Smooth muscle cell (in vitro differentiated cells): Measurements from ENCODE around the gene PCDHGA7. TPM values are rescaled to one million over a fixed set of nuclear protein-coding genes. Genes with fewer than 3 reads are reported as not detected.
"Not testable (repeated sequence)": the region's sequence is repeated elsewhere in the genome, so short reads cannot be mapped to it uniquely, and the experiment has no call there.

Experiments
- DNase-seq: peaks from one replicate; lab custom pipeline; 2025; ENCODE audit not compliant: unreplicated experiment; lab: John Stamatoyannopoulos, UW
- H2AFZ ChIP-seq: fragments of 200-600 bp; sonication (generic); 2 replicates; pipeline ENCODE4 v1.6.0; 2016; ENCODE audit warnings: antibody characterized with exemption, low read depth, mild to moderate bottlenecking
- H3F3A ChIP-seq: fragments of 200-600 bp; sonication (generic); 2 replicates; pipeline ENCODE4 v1.6.0; 2017; ENCODE audit warnings: antibody characterized with exemption, low read depth
- H3K27ac ChIP-seq: fragments of 200-600 bp; sonication (generic); 2 replicates; pipeline ENCODE4 v1.5.1; 2016; ENCODE audit warnings: low read depth, mild to moderate bottlenecking
- H3K27me3 ChIP-seq: fragments of 200-600 bp; sonication (generic); 2 replicates; pipeline ENCODE4 v1.6.1; 2016; ENCODE audit warnings: low read depth, mild to moderate bottlenecking
- H3K36me3 ChIP-seq: fragments of 200-600 bp; sonication (generic); 2 replicates; pipeline ENCODE4 v1.5.1; 2016; ENCODE audit warnings: low read depth
- H3K4me1 ChIP-seq: fragments of 200-600 bp; sonication (generic); 2 replicates; pipeline ENCODE4 v1.5.1; 2016; ENCODE audit warnings: low read depth
- H3K4me2 ChIP-seq: fragments of 200-600 bp; sonication (generic); 2 replicates; pipeline ENCODE4 v1.6.0; 2016; ENCODE audit warnings: mild to moderate bottlenecking
- H3K4me3 ChIP-seq: fragments of 200-600 bp; sonication (generic); 2 replicates; pipeline ENCODE4 v1.5.1; 2016; ENCODE audit warnings: mild to moderate bottlenecking
- H3K79me2 ChIP-seq: fragments of 200-600 bp; sonication (generic); 2 replicates; pipeline ENCODE4 v1.6.0; 2016; ENCODE audit warnings: low read depth, mild to moderate bottlenecking
- H3K9ac ChIP-seq: fragments of 200-600 bp; sonication (generic); 2 replicates; pipeline ENCODE4 v1.6.0; 2016; ENCODE audit warnings: low read depth
- H3K9me3 ChIP-seq: fragments of 200-600 bp; sonication (generic); replicated peaks from 2 replicates; pipeline ENCODE4 v1.5.1; 2016; ENCODE audit warnings: low read depth
- H4K20me1 ChIP-seq: fragments of 200-600 bp; sonication (generic); 2 replicates; pipeline ENCODE4 v1.6.0; 2016; ENCODE audit warnings: low read depth
- WGBS: methylation state at CpG from one replicate; pipeline ENCODE4 v1.1.7; 2016; ENCODE audit warnings: low lambda C conversion rate; 5-methylcytosine and 5-hydroxymethylcytosine counted together
- polyA plus RNA-seq: library from polyadenylated mRNA; unstranded; fragments of >200 nt; fragmentation: Nextera tagmentation; extraction: Ambion mirVana; gene quantifications from 2 replicates; pipeline ENCODE4 v1.2.1, GENCODE V29; 2016
- total RNA-seq: library from RNA; depleted of rRNA; stranded (reverse); fragments of >200 nt; gene quantifications from 2 replicates; pipeline ENCODE4 v1.2.3, GENCODE V29; 2014
- TF ChIP-seq, protein P1 (sequence below): fragments of 200-600 bp; sonication (generic); IDR thresholded peaks from 2 replicates; pipeline ENCODE4 v1.5.1; 2017; ENCODE audit warnings: borderline replicate concordance, mild to moderate bottlenecking, antibody characterized with exemption; ENCODE audit not compliant: insufficient read depth, poor library complexity, severe bottlenecking

PCDHGA7 gene
- total RNA-seq (0.09 and 0.27 TPM in 2 replicates), polyA plus RNA-seq (not detected in 2 replicates)

DNA sequence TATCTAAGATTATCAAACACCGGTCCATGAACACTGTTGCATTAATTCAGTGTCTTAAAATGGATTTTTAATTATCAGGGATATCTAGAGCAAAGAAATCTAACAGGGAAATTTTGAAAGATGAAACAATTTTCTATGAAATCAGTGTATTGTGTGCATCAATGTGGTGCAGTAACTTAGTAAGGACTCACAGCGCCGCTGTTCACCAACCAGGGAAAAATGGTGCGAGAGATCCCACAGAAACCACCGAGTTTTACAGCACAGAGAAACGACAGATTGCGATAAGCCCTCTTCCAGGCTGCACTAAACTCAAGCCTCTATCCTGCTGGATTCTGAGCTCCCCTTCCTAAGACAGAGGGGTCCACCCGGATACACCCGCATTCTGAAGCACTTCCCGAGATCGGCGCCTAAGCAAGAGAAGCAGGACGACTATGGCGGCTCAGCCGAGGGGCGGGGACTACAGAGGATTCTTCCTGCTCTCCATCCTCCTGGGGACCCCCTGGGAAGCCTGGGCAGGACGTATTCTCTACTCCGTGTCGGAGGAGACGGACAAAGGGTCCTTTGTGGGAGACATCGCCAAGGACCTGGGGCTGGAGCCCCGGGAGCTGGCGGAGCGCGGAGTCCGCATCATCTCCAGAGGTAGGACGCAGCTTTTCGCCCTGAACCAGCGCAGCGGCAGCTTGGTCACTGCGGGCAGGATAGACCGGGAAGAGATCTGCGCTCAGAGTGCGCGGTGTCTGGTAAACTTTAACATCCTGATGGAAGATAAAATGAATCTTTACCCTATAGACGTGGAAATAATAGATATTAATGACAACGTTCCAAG is at the start of gene PCDHGA7:
Gene PCDHGA7 (plus strand): TSS at position 274 of the 826 bp plus-strand sequence. CDS start 158 bp downstream, at position 432.
- H4K20me1 ChIP-seq = no peaks in the 10 kb centered on the region
- H3K4me1 ChIP-seq = no peaks in the 10 kb centered on the region
- H3K4me3 ChIP-seq = no peak within 1 kb of the TSS
- H3K27ac ChIP-seq = no peak within 1 kb of the TSS
- H2AFZ ChIP-seq = no peak within 1 kb of the TSS
- TF ChIP-seq, protein P1, sequence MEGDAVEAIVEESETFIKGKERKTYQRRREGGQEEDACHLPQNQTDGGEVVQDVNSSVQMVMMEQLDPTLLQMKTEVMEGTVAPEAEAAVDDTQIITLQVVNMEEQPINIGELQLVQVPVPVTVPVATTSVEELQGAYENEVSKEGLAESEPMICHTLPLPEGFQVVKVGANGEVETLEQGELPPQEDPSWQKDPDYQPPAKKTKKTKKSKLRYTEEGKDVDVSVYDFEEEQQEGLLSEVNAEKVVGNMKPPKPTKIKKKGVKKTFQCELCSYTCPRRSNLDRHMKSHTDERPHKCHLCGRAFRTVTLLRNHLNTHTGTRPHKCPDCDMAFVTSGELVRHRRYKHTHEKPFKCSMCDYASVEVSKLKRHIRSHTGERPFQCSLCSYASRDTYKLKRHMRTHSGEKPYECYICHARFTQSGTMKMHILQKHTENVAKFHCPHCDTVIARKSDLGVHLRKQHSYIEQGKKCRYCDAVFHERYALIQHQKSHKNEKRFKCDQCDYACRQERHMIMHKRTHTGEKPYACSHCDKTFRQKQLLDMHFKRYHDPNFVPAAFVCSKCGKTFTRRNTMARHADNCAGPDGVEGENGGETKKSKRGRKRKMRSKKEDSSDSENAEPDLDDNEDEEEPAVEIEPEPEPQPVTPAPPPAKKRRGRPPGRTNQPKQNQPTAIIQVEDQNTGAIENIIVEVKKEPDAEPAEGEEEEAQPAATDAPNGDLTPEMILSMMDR = no peak
- no peaks in the 10 kb centered on the region for H3K27me3 ChIP-seq
- WGBS = 95% methylated on average over 37 of the region's 37 CpGs
- H3K9ac ChIP-seq = no peak within 1 kb of the TSS
- H3K36me3 ChIP-seq = no peaks in the 10 kb centered on the region
- H3F3A ChIP-seq = no peaks in the 10 kb centered on the region
- H3K4me2 ChIP-seq = no peak within 1 kb of the TSS
- DNase-seq = no peak
- no peaks in the 10 kb centered on the region for H3K9me3 ChIP-seq
- no peaks in the 10 kb centered on the region for H3K79me2 ChIP-seq

DNA sequence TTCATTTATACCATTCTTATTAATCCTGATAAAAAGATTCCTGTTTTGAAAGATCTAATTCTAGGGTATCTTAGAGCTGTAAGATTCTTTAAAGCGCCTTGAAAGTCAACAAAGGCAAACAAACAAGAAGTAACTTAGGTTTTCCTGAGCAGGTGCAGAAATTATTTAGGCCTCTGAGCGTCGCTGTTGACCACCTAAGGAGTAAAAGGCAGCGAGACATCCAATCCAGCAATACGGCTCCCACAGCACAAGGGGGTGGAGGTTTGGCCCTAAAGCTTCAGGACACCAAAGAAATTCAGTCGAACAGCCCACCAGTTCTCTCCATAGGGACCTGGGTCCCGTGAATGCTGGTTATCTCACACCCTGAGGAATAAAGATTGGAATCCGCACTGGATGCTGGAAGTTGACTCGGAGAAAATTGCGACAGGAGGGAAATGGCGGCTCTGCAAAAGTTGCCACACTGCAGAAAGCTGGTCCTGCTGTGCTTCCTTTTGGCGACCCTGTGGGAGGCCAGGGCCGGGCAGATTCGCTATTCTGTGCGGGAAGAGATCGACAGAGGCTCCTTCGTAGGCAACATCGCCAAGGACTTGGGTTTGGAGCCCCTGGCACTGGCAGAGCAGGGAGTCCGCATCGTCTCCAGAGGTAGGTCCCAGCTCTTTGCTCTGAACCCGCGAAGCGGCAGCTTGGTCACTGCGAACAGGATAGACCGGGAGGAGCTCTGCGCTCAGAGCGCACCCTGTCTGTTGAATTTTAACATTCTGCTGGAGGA is 43.8 kb upstream of the PCDHGA7 start, which contains the start of gene PCDHGA2:
Gene PCDHGA2 (plus strand): TSS at position 223 of the 769 bp plus-strand sequence.
- no peak within 1 kb of the TSS for H2AFZ ChIP-seq
- H3K4me2 ChIP-seq = no peak within 1 kb of the TSS
- no peaks in the 10 kb centered on the region for H3F3A ChIP-seq
- H4K20me1 ChIP-seq = no peaks in the 10 kb centered on the region
- peaks cover 9% of the 10 kb centered on the region for H3K9me3 ChIP-seq
- H3K79me2 ChIP-seq = no peaks in the 10 kb centered on the region
- H3K27me3 ChIP-seq = no peaks in the 10 kb centered on the region
- TF ChIP-seq, protein P1 = no peak
- H3K4me1 ChIP-seq = no peaks in the 10 kb centered on the region
- no peak within 1 kb of the TSS for H3K27ac ChIP-seq
- H3K36me3 ChIP-seq = no peaks in the 10 kb centered on the region
- no peak for DNase-seq
- no peak within 1 kb of the TSS for H3K9ac ChIP-seq
- no peak within 1 kb of the TSS for H3K4me3 ChIP-seq
- WGBS = 80% methylated on average over 27 of the region's 27 CpGs

DNA sequence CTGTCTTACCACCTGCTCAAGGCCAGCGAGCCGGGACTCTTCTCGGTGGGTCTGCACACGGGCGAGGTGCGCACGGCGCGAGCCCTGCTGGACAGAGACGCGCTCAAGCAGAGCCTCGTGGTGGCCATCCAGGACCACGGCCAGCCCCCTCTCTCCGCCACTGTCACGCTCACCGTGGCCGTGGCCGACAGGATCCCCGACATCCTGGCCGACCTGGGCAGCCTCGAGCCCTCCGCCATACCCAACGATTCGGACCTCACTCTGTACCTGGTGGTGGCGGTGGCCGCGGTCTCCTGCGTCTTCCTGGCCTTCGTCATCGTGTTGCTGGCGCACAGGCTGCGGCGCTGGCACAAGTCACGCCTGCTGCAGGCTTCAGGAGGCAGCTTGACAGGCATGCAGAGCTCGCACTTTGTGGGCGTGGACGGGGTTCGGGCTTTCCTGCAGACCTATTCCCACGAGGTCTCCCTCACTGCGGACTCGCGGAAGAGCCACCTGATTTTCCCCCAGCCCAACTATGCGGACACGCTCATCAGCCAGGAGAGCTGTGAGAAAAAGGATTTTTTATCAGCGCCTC is 41.7 kb upstream of the PCDHGA7 start:
- H4K20me1 ChIP-seq, H3K4me3 ChIP-seq, H3K27me3 ChIP-seq, H3K4me2 ChIP-seq, H3F3A ChIP-seq, H2AFZ ChIP-seq, H3K4me1 ChIP-seq, H3K36me3 ChIP-seq, H3K9ac ChIP-seq, H3K27ac ChIP-seq, H3K79me2 ChIP-seq, DNase-seq: not testable (repeated sequence)
- H3K9me3 ChIP-seq = peaks cover 16% of the 10 kb centered on the region
- WGBS = 94% methylated on average over 45 of the region's 45 CpGs

DNA sequence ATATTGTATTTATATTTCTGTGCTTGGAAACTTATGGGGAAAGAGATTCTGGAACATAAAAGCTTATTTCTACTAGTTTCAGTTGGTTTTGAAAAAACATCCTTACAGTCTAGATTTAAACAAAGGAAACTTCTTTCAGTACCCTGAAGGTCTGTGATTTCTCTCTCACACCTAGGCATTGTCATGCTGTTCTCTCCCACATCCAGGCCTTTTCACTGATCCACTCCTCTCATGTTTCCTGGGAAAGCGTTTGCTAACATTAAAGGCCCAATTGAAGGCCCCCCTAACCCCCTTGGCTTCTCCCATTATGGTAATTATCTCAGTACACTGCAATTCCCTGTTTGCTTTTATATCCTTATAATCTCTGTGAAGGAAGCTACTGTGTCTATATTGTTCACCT is 39.8 kb upstream of the PCDHGA7 start:
- DNase-seq = no peak
- no peak overlapping the region for H3K4me2 ChIP-seq

More for the DNA sequence above, 39.8 kb upstream of the PCDHGA7 start:
- 50% methylated on average over 1 of the region's 1 CpG for WGBS
- Histone ChIP-seq H3K79me2 (no peaks in the 10 kb centered on the region), H3K9me3 (peaks cover 16% of the 10 kb centered on the region), H3K9ac (no peak overlapping the region), H3K27ac (no peak overlapping the region), H3K36me3 (no peaks in the 10 kb centered on the region), H3F3A (no peaks in the 10 kb centered on the region), H2AFZ (no peak overlapping the region), H3K27me3 (no peaks in the 10 kb centered on the region), H3K4me1 (no peaks in the 10 kb centered on the region), H4K20me1 (no peaks in the 10 kb centered on the region), H3K4me3 (no peak overlapping the region)
- TF ChIP-seq, protein P1 = no peak
